GM21529 (cell line): ENCODE results near the gene ADGRF1.
"Not testable (repeated sequence)": the region's sequence is repeated elsewhere in the genome, so short reads cannot be mapped to it uniquely, and the experiment has no call there.

Experiments used
- ATAC-seq: cut with Tn5 transposase; IDR thresholded peaks from one replicate; pipeline ENCODE4 v1.9.1; 2021; ENCODE audit not compliant: unreplicated experiment

Gene ADGRF1

GRCh38 chr6:47023573-47023972 is 18.6 kb downstream of the ADGRF1 start:
- no peak for ATAC-seq

GRCh38 chr6:47022191-47022590 is 19.9 kb downstream of the ADGRF1 start:
- ATAC-seq = no peak

GRCh38 chr6:47019941-47020340 is 22.2 kb downstream of the ADGRF1 start:
- ATAC-seq = no peak

- no peak for ATAC-seq
Observed at GRCh38 chr6:47016909-47017308, 25.2 kb downstream of the ADGRF1 start.

- no peak for ATAC-seq
Observed at GRCh38 chr6:47016261-47016660, 25.9 kb downstream of the ADGRF1 start.

GRCh38 chr6:47014401-47014800 is 27.7 kb downstream of the ADGRF1 start:
- no peak for ATAC-seq

- no peak for ATAC-seq
Observed at GRCh38 chr6:47009583-47009982, 32.5 kb downstream of the ADGRF1 start.

GRCh38 chr6:47008397-47008763 is 33.8 kb downstream of the ADGRF1 start:
- no peak for ATAC-seq

- ATAC-seq = no peak
Observed at GRCh38 chr6:47007657-47008396, 34.3 kb downstream of the ADGRF1 start.

- ATAC-seq = no peak
Observed at GRCh38 chr6:47005486-47005885, 36.6 kb downstream of the ADGRF1 start.

- no peak for ATAC-seq
Observed at GRCh38 chr6:47004463-47004862, 37.7 kb downstream of the ADGRF1 start.

GRCh38 chr6:47000842-47001241 is 41.3 kb downstream of the ADGRF1 start:
- ATAC-seq = no peak

- ATAC-seq = no peak
Observed at GRCh38 chr6:46998436-46999017, 43.6 kb downstream of the ADGRF1 start.

GRCh38 chr6:46997646-46998045 is 44.5 kb downstream of the ADGRF1 start:
- no peak for ATAC-seq

- no peak for ATAC-seq
Observed at GRCh38 chr6:46996860-46997641, 45.1 kb downstream of the ADGRF1 start.

GRCh38 chr6:46994933-46995332 is 47.2 kb downstream of the ADGRF1 start:
- ATAC-seq = no peak

GRCh38 chr6:46993846-46994245 is 48.3 kb downstream of the ADGRF1 start:
- no peak for ATAC-seq

- not testable (repeated sequence) for ATAC-seq
Observed at GRCh38 chr6:46992391-46992790, 49.7 kb downstream of the ADGRF1 start.

- ATAC-seq = not testable (repeated sequence)
Observed at GRCh38 chr6:46990818-46991510, 51.2 kb downstream of the ADGRF1 start.

GRCh38 chr6:46990031-46990644 is 52.0 kb downstream of the ADGRF1 start:
- no peak for ATAC-seq

GRCh38 chr6:46989398-46989797 is 52.7 kb downstream of the ADGRF1 start:
- ATAC-seq = no peak
